SW480 (cell line): ENCODE data around the gene C12orf57.

Experiments used
- DNase-seq: peaks from one replicate; pipeline ENCODE4 v3.0.0-alpha.2; 2016; ENCODE audit warnings: low spot score

Gene C12orf57

GRCh38 chr12:6953442-6954315 is 9.9 kb downstream of the C12orf57 start:
- DNase-seq: no peak

GRCh38 chr12:6954316-6955107 is 10.7 kb downstream of the C12orf57 start:
- no peak for DNase-seq

- no peak for DNase-seq
These were observed 11.5 kb downstream of the C12orf57 start for GRCh38 chr12:6955108-6956020.

GRCh38 chr12:6956021-6956727 is 12.4 kb downstream of the C12orf57 start:
- DNase-seq: no peak

GRCh38 chr12:6957151-6957701 is 13.4 kb downstream of the C12orf57 start:
- no peak for DNase-seq

GRCh38 chr12:6957741-6958608 is 14.2 kb downstream of the C12orf57 start:
- no peak for DNase-seq

GRCh38 chr12:6958609-6959057 is 14.8 kb downstream of the C12orf57 start:
- no peak for DNase-seq

- DNase-seq: no peak
These were observed 15.4 kb downstream of the C12orf57 start for GRCh38 chr12:6959058-6959804.

- no peak for DNase-seq
These were observed 16.2 kb downstream of the C12orf57 start for GRCh38 chr12:6959805-6960592.

GRCh38 chr12:6960593-6961277 is 16.9 kb downstream of the C12orf57 start:
- peak; percentile 59 for DNase-seq

GRCh38 chr12:6961278-6961694 is 17.5 kb downstream of the C12orf57 start:
- DNase-seq: peak; percentile 90

GRCh38 chr12:6961695-6962284 is 18.0 kb downstream of the C12orf57 start:
- DNase-seq: peak; percentile 95

- peak; percentile 90 for DNase-seq
These were observed 18.6 kb downstream of the C12orf57 start for GRCh38 chr12:6962285-6963015.

- peak; percentile 97 for DNase-seq
These were observed 19.4 kb downstream of the C12orf57 start for GRCh38 chr12:6963016-6963731.

GRCh38 chr12:6963791-6964413 is 20.1 kb downstream of the C12orf57 start:
- no peak for DNase-seq
